NOMO-1 (cell line): ENCODE data around the gene KCNK3.
"Not testable (repeated sequence)": the region's sequence is repeated elsewhere in the genome, so short reads cannot be mapped to it uniquely, and the experiment has no call there.

Experiments
- DNase-seq, 2 experiments: peaks; one replicate each; lab custom pipeline; 2025; ENCODE audit not compliant: unreplicated experiment in 2 of 2; lab: John Stamatoyannopoulos, UW

KCNK3 gene

GRCh38 chr2:26665296-26665695, 27.2 kb upstream of the KCNK3 start:
- DNase-seq, result not testable (repeated sequence)

- DNase-seq, result no peak
Observed at GRCh38 chr2:26666671-26667070, 25.9 kb upstream of the KCNK3 start.

GRCh38 chr2:26668041-26668440, 24.5 kb upstream of the KCNK3 start:
- no peak for DNase-seq

- DNase-seq, result no peak
Observed at GRCh38 chr2:26668856-26669750, 23.4 kb upstream of the KCNK3 start.

GRCh38 chr2:26670171-26670570, 22.4 kb upstream of the KCNK3 start:
- DNase-seq, result no peak

- no peak for DNase-seq
Observed at GRCh38 chr2:26670931-26671460, 21.5 kb upstream of the KCNK3 start.

GRCh38 chr2:26671691-26672090, 20.8 kb upstream of the KCNK3 start:
- no peak for DNase-seq

- DNase-seq, result no peak
Observed at GRCh38 chr2:26672112-26672817, 20.3 kb upstream of the KCNK3 start.

GRCh38 chr2:26672818-26673393, 19.6 kb upstream of the KCNK3 start:
- no peak for DNase-seq

- no peak for DNase-seq
Observed at GRCh38 chr2:26674002-26674751, 18.3 kb upstream of the KCNK3 start.

- no peak for DNase-seq
Observed at GRCh38 chr2:26674771-26675170, 17.8 kb upstream of the KCNK3 start.

GRCh38 chr2:26675651-26676255, 16.8 kb upstream of the KCNK3 start:
- DNase-seq, result no peak

- DNase-seq, result no peak
Observed at GRCh38 chr2:26678035-26678434, 14.5 kb upstream of the KCNK3 start.

- no peak for DNase-seq
Observed at GRCh38 chr2:26679867-26680266, 12.7 kb upstream of the KCNK3 start.

- no peak for DNase-seq
Observed at GRCh38 chr2:26681656-26682055, 10.9 kb upstream of the KCNK3 start.

GRCh38 chr2:26682155-26682554, 10.4 kb upstream of the KCNK3 start:
- no peak for DNase-seq

GRCh38 chr2:26683583-26683982, 8.9 kb upstream of the KCNK3 start:
- DNase-seq, result no peak

- no peak for DNase-seq
Observed at GRCh38 chr2:26685341-26685740, 7.2 kb upstream of the KCNK3 start.

GRCh38 chr2:26685989-26686839, 6.3 kb upstream of the KCNK3 start:
- peak in 1 of 2 experiments; percentile 5 for DNase-seq
